ENCODE measurements around the gene PADI2.

- TF ChIP-seq CTCF (IDR thresholded peaks at IDR 0.05) (no peak), EP300 (IDR thresholded peaks at IDR 0.05) (no peak), POLR2AphosphoS5 (IDR thresholded peaks at IDR 0.05) (no peak)
These were observed 86.5 kb downstream of the PADI2 start for GRCh38 chr1:17032741-17033140.

Measured in stomach (tissue), 4 donors.